ENCODE data around the gene NECAP2.
A peak's percentile ranks its signal among the peaks of the same experiment; 100 is the strongest.
"Not testable (repeated sequence)": the region's sequence is repeated elsewhere in the genome, so short reads cannot be mapped to it uniquely, and the experiment has no call there.

The NECAP2 gene

DNA sequence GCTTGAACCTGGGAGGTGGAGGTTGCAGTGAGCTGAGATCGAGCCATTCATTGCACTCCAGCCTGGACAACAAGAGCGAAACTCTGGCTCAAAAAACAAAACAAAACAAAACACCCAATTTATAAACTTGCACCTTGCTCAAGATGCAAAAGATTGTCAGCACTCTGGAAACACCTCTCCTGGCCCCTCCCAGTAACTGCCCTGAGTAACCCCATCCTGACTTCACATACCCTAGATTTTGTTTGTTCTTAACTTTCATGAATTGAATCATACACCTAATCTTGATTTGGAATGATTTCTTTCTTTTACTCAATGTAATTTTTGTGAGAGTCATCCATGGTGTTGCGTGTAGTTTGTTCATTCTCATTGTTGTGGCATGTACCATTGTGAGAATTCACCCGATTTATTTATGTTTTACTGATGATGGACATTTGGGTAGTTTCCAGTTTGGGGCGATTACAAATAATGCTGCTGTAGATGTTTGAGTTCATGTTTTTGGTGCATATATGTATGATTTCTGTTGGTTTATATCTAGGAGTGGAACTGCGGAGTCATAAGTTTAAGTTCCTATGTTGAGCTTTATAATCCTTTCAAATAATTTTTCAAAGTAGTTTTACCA, 10.4 kb downstream of the NECAP2 start:
- no peak for DNase-seq (ENCODE audit: low read depth in 1 of 2, low spot score in 1 of 2)
- no peak for TF ChIP-seq JUND (IDR thresholded peaks at IDR 0.05; ENCODE audit: low read depth)
- in situ Hi-C loops (cut with HindIII; ENCODE audit: low pct_unique_long_range_greater_than_20kb, low sequenced_read_pairs) = no loop called here

DNA sequence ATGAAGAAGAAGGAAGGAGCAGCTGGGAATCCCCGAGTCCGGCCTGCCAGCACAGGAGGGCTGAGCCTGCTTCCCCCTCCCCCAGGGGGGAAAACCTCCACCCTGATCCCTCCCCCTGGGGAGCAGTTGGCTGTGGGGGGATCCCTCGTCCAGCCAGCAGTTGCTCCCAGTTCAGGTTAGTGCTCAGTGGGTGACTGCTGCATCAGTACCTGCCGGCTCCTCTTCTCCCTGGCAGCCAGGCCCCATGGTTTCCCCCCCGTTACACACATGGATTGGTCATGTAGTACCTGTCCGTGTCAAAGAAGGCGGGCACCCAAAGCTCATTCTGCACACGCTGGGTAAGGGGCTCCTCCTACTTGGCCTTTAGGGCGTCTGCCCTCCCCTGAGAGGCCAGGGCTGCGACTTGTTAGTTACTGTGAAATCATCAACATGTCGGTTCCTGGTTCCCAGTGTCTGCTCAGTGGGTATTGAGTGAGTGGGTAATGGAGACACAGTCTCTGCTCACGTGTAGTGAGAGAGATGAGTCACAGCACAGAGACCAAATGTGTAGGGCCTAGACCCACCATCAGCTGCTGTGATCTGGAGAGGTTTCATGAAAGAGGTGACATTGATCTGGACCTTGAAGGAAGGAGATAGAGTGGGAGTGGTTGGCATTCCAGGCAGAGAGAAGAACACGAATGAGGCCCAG, 11.5 kb downstream of the NECAP2 start:
- in situ Hi-C loops (cut with HindIII; ENCODE audit: low pct_unique_long_range_greater_than_20kb, low sequenced_read_pairs) = no loop called here
- no peak for TF ChIP-seq JUND (IDR thresholded peaks at IDR 0.05; ENCODE audit: low read depth)
- DNase-seq (ENCODE audit: low read depth in 1 of 2, low spot score in 1 of 2) = no peak

DNA sequence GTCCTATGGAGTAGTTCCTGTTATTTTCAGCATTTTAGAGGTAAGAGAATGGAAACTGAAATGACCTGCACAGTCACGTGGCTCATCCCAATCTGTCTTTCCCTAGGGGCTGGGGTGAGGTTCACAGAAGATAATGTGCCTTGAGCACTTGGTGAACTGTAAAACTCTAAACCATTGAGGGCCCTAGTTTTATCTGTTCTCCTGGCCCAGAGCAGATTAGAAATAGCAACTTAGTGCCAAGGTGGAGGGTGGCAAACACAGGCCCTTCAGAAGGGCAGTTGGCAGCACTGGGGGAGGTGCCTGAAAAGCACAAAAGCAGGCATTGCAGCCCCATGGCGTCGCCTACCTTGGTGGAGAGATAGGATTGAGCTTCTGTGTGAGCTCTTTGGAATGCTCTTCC, 14.4 kb downstream of the NECAP2 start:
- DNase-seq (ENCODE audit: low read depth in 1 of 2, low spot score in 1 of 2); in situ Hi-C loops (cut with HindIII; ENCODE audit: low pct_unique_long_range_greater_than_20kb, low sequenced_read_pairs): not testable (repeated sequence)

DNA sequence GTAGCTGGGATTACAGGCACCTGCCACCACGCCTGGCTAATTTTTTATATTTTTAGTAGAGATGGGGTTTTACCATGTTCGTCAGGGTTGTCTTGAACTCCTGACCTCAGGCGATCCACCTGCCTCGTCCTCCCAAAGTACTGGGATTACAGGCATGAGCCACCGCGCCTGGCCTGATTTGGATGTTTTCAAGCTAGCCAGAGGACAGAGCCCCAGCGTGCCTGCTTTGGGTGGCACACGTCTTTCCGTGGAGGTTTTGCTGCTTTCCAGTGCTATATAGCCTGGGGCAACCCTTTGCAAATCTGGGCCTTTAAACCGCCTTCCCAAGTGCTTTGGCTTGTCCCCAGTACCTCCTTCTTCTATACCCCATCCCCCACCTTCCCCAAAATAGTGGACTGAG, 15.6 kb downstream of the NECAP2 start:
- DNase-seq (ENCODE audit: low read depth in 1 of 2, low spot score in 1 of 2); in situ Hi-C loops (cut with HindIII; ENCODE audit: low pct_unique_long_range_greater_than_20kb, low sequenced_read_pairs): not testable (repeated sequence)

DNA sequence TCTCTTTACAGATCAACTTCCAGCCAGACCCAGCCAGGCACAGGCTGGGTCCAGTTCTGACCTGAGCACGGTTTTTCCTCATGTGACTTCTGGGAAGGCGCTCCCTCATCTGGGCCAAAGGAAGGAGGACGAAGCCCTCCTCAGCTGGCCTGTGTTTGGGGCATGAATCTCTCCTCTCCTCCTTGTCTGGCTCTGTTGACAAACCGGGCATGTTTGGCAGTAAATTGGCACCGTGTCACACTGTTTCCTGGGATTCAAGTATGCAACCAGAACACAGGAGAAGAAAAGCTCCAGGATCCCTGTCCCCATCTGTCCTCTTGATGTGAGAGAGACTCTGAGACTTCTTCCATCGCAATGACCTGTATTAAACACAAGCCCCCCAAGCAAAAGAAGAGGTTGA, 18.3 kb downstream of the NECAP2 start:
- in situ Hi-C loops (cut with HindIII; ENCODE audit: low pct_unique_long_range_greater_than_20kb, low sequenced_read_pairs) = no loop called here
- TF ChIP-seq JUND (IDR thresholded peaks at IDR 0.05; ENCODE audit: low read depth) = no peak
- no peak for DNase-seq (ENCODE audit: low read depth in 1 of 2, low spot score in 1 of 2)

DNA sequence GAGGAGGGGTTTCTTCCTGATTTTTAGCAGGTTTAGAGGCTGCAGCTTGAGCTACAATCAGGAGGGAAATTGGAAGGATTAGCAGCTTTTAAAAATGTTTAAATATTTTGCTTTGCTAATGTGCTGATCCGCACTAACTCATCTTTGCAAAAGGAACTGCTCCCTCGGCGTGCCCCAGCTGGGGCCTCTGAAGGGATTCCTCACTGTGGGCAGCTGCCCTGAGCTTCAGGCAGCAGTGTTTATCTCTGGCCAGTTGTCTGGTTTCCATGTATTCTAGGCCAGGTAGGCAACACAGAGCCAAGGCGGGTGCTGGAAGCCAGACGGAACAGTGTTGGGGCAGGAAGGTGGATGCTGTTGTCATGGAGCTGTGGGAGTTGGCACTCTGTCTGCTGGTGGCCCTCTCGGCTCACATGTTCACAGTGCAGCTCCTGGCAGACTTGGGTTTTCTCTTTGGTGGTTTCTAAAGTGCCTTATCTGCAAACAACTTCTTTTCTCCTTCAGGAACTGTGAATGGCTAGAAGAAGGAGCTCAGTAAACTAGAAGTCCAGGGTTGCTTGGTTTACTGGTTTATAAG, 18.9 kb downstream of the NECAP2 start:
- in situ Hi-C loops (cut with HindIII; ENCODE audit: low pct_unique_long_range_greater_than_20kb, low sequenced_read_pairs) = no loop called here
- DNase-seq (ENCODE audit: low read depth in 1 of 2, low spot score in 1 of 2) = no peak
- TF ChIP-seq JUND (IDR thresholded peaks at IDR 0.05; ENCODE audit: low read depth) = no peak

DNA sequence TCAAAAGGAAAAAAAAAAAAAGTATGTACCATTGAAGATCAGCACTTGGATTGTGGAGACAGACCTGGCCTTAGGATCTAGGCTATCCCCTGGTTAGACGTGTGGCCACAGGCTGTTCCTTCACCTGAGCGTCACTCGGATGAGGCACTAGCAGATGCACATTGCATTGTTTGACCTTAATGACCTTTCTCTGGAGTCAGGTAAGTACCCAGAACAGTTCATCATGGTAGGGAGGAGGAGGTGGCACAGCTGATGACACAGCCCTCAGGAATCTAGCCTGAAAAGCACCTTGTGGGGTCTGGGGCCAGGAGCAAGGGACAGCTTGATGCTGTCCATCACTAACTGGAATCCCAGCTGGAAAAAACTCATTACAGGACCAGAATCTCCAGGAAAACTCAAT, 21.2 kb downstream of the NECAP2 start:
- in situ Hi-C loops (cut with HindIII; ENCODE audit: low pct_unique_long_range_greater_than_20kb, low sequenced_read_pairs) = no loop called here
- no peak for DNase-seq (ENCODE audit: low read depth in 1 of 2, low spot score in 1 of 2)
- TF ChIP-seq JUND (IDR thresholded peaks at IDR 0.05; ENCODE audit: low read depth) = no peak

DNA sequence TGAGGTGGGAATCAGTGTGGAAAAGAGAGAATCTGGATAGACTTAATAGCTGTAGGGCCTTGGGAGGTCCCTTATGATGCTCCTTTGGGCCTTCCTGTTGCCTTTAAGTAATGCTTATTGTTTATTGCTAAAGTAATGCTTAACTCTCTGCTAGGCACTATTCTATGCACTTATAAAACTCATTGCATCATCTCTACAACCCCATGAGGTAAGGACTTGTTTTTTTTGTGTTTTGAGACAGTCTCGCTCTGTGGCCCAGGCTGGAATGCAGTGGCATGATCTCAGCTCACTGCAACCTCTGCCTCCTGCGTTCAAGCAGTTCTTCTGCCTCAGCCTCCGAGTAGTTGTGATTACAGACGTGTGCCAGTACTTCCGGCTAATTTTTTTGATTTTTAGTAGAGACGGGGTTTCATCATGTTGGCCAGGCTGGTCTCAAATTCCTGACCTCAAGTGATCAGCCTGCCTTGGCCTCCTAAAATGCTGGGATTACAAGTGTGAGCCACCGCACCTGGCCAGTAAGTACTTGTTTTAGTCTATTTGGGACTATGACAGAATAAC, 22.3 kb downstream of the NECAP2 start:
- in situ Hi-C loops (cut with HindIII; ENCODE audit: low pct_unique_long_range_greater_than_20kb, low sequenced_read_pairs) = no loop called here
- no peak for TF ChIP-seq JUND (IDR thresholded peaks at IDR 0.05; ENCODE audit: low read depth)
- DNase-seq (ENCODE audit: low read depth in 1 of 2, low spot score in 1 of 2) = no peak

DNA sequence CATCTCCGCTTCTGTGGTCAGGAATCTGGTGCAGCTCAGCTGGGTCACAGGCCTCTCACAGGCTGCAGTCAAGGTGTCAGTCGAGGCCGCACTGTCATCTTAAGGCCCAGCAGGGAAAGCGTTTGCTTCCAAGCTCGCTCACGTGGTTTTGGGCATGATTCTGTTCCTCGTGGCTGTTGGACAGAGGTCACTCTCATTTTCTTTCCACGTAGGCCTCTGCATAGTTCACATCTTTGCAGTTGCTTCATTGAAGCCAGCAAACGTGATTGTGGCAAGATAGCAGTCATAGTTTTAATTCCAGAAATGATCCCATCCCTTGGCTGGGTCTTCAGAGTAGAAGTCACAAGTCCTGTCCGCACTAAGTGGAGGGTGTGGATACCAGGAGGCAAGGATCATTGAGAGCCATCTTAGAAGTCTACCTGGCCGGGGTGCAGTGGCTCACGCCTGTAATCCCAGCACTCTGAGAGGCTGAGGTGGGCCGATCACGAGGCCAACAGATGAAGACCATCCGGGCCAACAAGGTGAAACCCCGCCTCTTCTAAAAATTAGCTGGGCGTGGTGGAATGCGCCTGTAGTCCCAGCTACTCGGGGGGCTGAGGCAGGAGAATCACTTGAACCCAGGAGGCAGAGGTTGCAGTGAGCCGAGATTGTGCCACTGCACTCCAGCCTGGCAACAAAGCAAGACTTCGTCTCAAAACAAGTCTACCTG, 24.5 kb downstream of the NECAP2 start:
- TF ChIP-seq JUND (IDR thresholded peaks at IDR 0.05; ENCODE audit: low read depth) = no peak
- no peak for DNase-seq (ENCODE audit: low read depth in 1 of 2, low spot score in 1 of 2)
- in situ Hi-C loops (cut with HindIII; ENCODE audit: low pct_unique_long_range_greater_than_20kb, low sequenced_read_pairs) = no loop called here

DNA sequence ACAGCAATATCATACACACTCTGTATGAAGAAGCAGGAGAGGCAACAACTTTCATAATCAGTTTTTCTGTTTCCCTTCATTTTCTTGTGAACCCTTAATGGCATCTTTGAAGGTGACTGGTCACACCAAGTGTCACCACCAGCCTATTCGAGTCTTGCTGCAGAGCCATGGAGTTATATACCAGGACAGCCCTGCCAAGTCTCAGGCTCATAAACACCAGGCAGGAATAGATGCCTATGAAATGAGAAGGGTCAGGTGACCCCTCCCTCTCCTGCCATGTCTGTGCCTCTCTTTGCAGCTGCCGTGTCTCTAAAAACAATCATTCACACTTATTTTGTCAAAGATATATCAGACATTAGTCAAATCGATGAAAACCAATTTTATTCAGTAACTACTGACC, 28.0 kb downstream of the NECAP2 start:
- in situ Hi-C loops (cut with HindIII; ENCODE audit: low pct_unique_long_range_greater_than_20kb, low sequenced_read_pairs) = no loop called here
- DNase-seq (ENCODE audit: low read depth in 1 of 2, low spot score in 1 of 2) = no peak
- no peak for TF ChIP-seq JUND (IDR thresholded peaks at IDR 0.05; ENCODE audit: low read depth)

DNA sequence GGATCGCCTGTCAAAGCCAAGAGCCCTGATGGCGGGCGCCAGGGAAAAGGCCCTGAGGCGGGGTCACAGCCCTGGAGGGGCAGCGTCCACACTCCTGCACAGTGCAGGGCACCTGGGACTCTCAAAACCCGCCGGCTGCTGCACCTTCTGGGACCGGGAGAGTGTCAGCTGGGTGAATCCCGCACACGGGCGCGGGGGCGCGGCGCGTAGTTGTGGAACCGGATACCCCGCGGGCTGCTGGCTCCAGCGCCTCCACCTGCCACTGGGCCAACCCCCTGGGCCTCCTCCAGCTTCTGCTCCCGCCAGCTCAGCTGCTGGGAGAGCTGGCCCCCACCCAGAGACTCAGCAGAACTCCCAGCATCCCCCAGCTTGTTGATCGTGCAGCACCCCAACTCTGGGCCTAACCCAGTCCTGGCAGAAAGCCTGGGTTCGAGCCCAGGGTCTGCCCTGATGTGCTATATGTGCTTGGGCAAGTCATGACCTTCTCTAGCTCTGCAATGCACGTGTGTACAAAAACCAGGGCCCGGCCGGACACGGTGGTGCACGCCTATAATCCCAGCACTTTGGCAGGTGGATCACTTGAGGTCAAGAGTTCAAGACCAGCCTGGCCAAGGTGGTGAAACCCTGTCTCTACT, 33.8 kb downstream of the NECAP2 start:
- in situ Hi-C loops (cut with HindIII; ENCODE audit: low pct_unique_long_range_greater_than_20kb, low sequenced_read_pairs) = no loop called here
- TF ChIP-seq JUND (IDR thresholded peaks at IDR 0.05; ENCODE audit: low read depth) = no peak
- DNase-seq (ENCODE audit: low read depth in 1 of 2, low spot score in 1 of 2) = no peak

DNA sequence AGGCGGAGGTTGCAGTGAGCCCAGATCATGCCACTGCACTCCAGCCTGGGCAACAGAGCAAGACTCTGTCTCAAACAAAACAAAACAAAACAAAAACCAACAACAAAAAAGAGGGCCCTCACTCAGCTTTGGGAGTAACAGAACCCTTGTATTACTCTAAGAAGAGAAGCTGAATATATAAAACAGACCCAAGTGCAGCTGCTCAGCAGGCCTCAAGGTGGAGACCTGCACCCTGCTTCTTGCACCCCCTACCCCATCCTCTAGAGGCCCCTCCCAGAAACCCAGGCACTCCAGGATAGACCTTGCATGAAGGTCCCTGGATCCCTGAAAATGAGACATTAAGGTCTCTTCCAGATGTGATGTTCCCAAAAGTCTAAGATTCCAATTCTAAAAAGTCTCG, 34.4 kb downstream of the NECAP2 start:
- peak in 1 of 2 experiments; percentile 17 for DNase-seq (ENCODE audit: low read depth in 1 of 2, low spot score in 1 of 2)
- in situ Hi-C loops (cut with HindIII; ENCODE audit: low pct_unique_long_range_greater_than_20kb, low sequenced_read_pairs) = not testable (repeated sequence)

DNA sequence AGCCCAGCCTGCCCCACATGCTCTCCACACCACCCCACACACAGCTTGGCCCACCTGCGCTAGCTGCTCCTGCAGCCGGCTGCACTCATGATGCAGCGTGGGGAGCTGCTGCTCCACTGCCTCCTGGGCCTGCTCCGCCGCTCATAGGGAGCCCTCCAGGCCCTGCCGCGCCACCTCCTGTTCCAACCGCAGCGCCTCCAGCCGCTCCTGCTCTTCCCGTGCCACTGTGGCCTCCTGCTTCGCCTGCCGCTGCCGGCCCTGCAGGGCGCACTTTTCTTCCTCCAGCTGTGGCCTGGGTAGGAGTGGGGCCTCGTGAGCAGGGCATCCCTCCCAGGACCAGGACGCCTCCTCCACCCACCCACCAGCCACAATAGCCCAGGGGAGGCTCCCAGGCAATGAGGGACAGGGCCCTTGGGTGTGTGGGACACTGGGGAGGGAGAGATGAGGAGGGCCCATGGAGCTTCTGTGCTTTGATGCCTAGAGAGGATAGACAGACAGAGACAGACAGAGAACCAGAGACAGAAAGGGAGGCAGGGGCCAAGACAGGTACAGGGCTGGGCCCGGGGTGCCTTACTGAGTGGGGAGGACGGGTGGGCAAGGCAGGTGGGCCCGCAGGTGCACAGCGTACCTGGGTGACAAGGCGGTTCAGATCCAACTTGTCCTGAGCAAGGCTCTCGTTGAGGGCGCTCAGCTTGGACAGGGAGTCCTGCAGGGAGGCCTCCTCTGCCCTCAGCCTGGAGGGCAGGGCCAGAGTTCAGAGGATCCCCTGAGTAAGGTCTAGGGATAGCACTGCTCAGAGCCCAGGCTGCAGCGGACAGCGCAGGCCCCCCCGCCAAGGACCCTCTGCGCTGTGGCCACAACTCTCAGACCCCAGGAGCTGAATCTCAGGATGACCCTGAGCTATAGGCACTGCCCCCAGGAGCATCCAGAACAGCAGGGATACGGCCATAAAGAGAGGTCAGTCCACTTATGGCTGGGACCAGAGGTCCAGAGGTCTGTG, 35.5 kb downstream of the NECAP2 start:
- DNase-seq (ENCODE audit: low read depth in 1 of 2, low spot score in 1 of 2); in situ Hi-C loops (cut with HindIII; ENCODE audit: low pct_unique_long_range_greater_than_20kb, low sequenced_read_pairs): not testable (repeated sequence)

Measured in T47D (cell line).